Muscle of leg (tissue), 11 donors: ENCODE results near the gene SPIRE1. TPM values are rescaled to one million over a fixed set of nuclear protein-coding genes. Genes with fewer than 3 reads are reported as not detected.

Experiments used
- DNase-seq: peaks from one replicate; pipeline ENCODE4 v3.0.0; 2013
- H3K27ac ChIP-seq: one replicate; pipeline ENCODE4 v1.5.1; 2013; ENCODE audit warnings: mild to moderate bottlenecking, low read length, control low read depth
- H3K27me3 ChIP-seq: one replicate; pipeline ENCODE4 v1.6.1; 2013; ENCODE audit warnings: low read length; ENCODE audit not compliant: control insufficient read depth, insufficient read depth
- H3K36me3 ChIP-seq: one replicate; pipeline ENCODE4 v1.6.1; 2013; ENCODE audit warnings: low read length; ENCODE audit not compliant: control insufficient read depth, insufficient read depth
- H3K4me1 ChIP-seq: one replicate; pipeline ENCODE4 v1.6.1; 2013; ENCODE audit warnings: low read length; ENCODE audit not compliant: control insufficient read depth, insufficient read depth
- H3K4me3 ChIP-seq: one replicate; pipeline ENCODE4 v1.5.1; 2013; ENCODE audit warnings: low read length, control low read depth
- H3K9me3 ChIP-seq: replicated peaks from 2 replicates; pipeline ENCODE4 v1.6.1; 2013; ENCODE audit warnings: low read depth, low read length; ENCODE audit not compliant: control insufficient read depth
- WGBS: methylation state at CpG from one replicate; pipeline ENCODE4 v1.1.5; 2013; ENCODE audit warnings: missing lambda C conversion rate; ENCODE audit not compliant: insufficient coverage; 5-methylcytosine and 5-hydroxymethylcytosine counted together
- polyA plus RNA-seq, 8 donors: library from polyadenylated mRNA; unstranded; fragments of 120-200 nt; gene quantifications; one replicate each; pipeline versions ENCODE4 v1.2.1 to v1.2.3, GENCODE V29; 2013; ENCODE audit warnings: inconsistent platforms in 1 of 8, low replicate concordance in 1 of 8; ENCODE audit not compliant: insufficient read length in 8 of 8, insufficient read depth in 1 of 8
- total RNA-seq: library from RNA; stranded (reverse); fragments of 120-200 nt; gene quantifications from one replicate; pipeline ENCODE4 v1.2.4, GENCODE V29; 2013

The SPIRE1 gene
- total and polyA plus RNA-seq, 9 donors, result 10.3 to 13.9 (median 12.0) TPM

DNA sequence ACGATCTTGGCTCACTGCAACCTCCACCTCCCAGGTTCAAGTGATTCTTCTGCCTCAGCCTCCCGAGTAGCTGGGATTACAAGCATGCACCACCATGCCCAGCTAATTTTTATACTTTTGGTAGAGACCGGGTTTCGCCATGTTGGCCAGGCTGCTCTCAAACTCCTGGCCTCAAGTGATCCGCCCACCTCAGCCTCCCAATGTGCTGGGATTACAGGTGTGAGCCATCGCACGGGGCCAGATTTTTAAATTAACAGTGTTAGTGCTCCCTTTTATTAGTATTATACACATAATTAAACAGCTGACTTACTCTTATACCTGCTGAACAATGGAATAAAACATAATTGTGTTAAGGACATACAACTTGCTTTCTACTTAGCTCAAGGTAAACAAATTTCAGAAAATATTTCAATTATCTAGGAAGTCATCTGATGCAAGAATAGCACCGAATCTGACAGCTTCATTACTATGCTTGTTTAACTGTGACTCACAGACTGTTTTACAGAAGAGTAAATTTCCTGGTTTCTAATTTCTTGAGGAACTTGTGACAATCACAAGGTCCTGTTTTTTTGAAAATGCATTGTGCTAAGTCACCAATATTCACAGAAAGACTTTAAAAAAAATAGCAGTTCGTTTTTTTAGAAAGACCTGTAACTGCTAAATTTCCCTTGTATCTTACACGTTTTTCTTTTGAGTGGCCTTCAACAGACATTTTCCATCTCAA lies 51.2 kb downstream of the SPIRE1 start:
- 80% methylated on average over 3 of the region's 10 CpGs for WGBS
- Histone ChIP-seq H3K27me3 (no peaks in the 10 kb centered on the region), H3K4me3 (no peak overlapping the region), H3K36me3 (no peaks in the 10 kb centered on the region), H3K4me1 (no peaks in the 10 kb centered on the region), H3K27ac (peak overlapping the region; percentile 54), H3K9me3 (no peaks in the 10 kb centered on the region)
- DNase-seq, result peak; percentile 76

GRCh38 chr18:12604445-12605007 lies 53.4 kb downstream of the SPIRE1 start:
- Histone ChIP-seq H3K9me3 (no peaks in the 10 kb centered on the region), H3K4me3 (no peak overlapping the region), H3K27me3 (no peaks in the 10 kb centered on the region), H3K4me1 (no peaks in the 10 kb centered on the region), H3K36me3 (no peaks in the 10 kb centered on the region), H3K27ac (no peak overlapping the region)
- DNase-seq, result no peak
- WGBS, result no CpG with 5 or more reads among the region's 3 CpGs

GRCh38 chr18:12599966-12600365 lies 57.9 kb downstream of the SPIRE1 start:
- Histone ChIP-seq H3K9me3 (no peaks in the 10 kb centered on the region), H3K4me3 (no peak overlapping the region), H3K4me1 (peaks cover 6% of the 10 kb centered on the region), H3K36me3 (no peaks in the 10 kb centered on the region), H3K27me3 (no peaks in the 10 kb centered on the region), H3K27ac (no peak overlapping the region)
- no peak for DNase-seq
- WGBS, result no CpG with 5 or more reads among the region's 3 CpGs

DNA sequence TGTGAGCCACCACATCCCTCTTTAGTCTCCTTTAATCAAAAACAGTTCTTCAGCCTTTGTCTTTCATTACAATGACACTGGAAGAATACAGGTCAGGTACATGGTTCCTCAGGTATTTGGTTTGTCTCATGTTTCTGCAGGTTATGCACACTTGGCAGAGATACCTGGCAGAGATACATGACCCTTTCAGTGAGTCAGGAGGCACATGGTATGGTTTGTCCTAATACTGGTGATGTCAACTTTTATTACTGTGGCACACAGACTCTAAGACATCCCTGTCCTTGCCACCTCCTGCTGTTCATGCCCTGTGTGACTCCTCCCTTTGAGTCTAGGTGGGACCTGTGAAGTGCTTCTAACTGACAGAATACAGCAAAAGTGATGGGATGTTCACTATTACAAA lies 58.4 kb downstream of the SPIRE1 start:
- Histone ChIP-seq H3K27me3 (no peaks in the 10 kb centered on the region), H3K36me3 (no peaks in the 10 kb centered on the region), H3K4me3 (no peak overlapping the region), H3K27ac (no peak overlapping the region), H3K4me1 (peaks cover 6% of the 10 kb centered on the region), H3K9me3 (no peaks in the 10 kb centered on the region)
- DNase-seq, result no peak

- H3K27me3 ChIP-seq, result no peaks in the 10 kb centered on the region
- H3K27ac ChIP-seq, result no peak overlapping the region
- H3K4me1 ChIP-seq, result peaks cover 6% of the 10 kb centered on the region
- H3K4me3 ChIP-seq, result no peak overlapping the region
- no peaks in the 10 kb centered on the region for H3K36me3 ChIP-seq
- no CpG with 5 or more reads among the region's 3 CpGs for WGBS
- DNase-seq, result peak; percentile 17
- no peaks in the 10 kb centered on the region for H3K9me3 ChIP-seq
Observed at GRCh38 chr18:12598181-12598930, 59.6 kb downstream of the SPIRE1 start.

DNA sequence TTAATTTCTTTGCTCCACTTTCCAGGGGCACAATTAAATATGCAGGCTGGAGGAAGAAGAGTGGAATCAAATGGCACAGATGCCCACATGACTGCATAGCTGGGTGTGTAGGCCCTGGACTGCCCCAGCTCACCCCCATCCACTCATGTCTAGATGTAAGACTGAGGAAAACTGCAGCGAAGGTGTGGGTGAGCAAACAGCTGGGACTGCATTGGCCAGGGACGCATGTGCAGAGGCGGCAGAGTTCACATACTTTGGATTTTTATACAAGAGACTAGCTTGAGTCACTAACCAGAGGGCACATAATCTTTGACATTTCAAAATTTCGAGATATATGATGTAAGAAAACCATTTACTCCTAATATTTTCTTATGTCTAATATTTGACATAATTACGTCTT lies 60.1 kb downstream of the SPIRE1 start:
- DNase-seq, result peak; percentile 24
- no peak overlapping the region for H3K27ac ChIP-seq
- no peaks in the 10 kb centered on the region for H3K9me3 ChIP-seq
- H3K4me3 ChIP-seq, result no peak overlapping the region
- H3K36me3 ChIP-seq, result no peaks in the 10 kb centered on the region
- no peaks in the 10 kb centered on the region for H3K27me3 ChIP-seq
- H3K4me1 ChIP-seq, result peaks cover 6% of the 10 kb centered on the region
- WGBS, result 33% methylated on average over 1 of the region's 5 CpGs

GRCh38 chr18:12595571-12596255 lies 62.2 kb downstream of the SPIRE1 start:
- Histone ChIP-seq H3K36me3 (no peaks in the 10 kb centered on the region), H3K4me3 (no peak overlapping the region), H3K27me3 (no peaks in the 10 kb centered on the region), H3K4me1 (peaks cover 6% of the 10 kb centered on the region), H3K9me3 (no peaks in the 10 kb centered on the region), H3K27ac (no peak overlapping the region)
- DNase-seq, result peak; percentile 8

- peaks cover 6% of the 10 kb centered on the region for H3K4me1 ChIP-seq
Observed at GRCh38 chr18:12593866-12594265, 64.0 kb downstream of the SPIRE1 start.

GRCh38 chr18:12592597-12593127 lies 65.2 kb downstream of the SPIRE1 start:
- no CpG with 5 or more reads among the region's 5 CpGs for WGBS
- Histone ChIP-seq H3K27me3 (no peaks in the 10 kb centered on the region), H3K36me3 (no peaks in the 10 kb centered on the region), H3K4me3 (no peak overlapping the region), H3K9me3 (no peaks in the 10 kb centered on the region), H3K27ac (no peak overlapping the region), H3K4me1 (peaks cover 4% of the 10 kb centered on the region)
- DNase-seq, result no peak

More at GRCh38 chr18:12593866-12594265, 64.0 kb downstream of the SPIRE1 start:
- WGBS, result 84% methylated on average over 6 of the region's 8 CpGs
- Histone ChIP-seq H3K9me3 (no peaks in the 10 kb centered on the region), H3K27ac (no peak overlapping the region), H3K27me3 (no peaks in the 10 kb centered on the region), H3K36me3 (no peaks in the 10 kb centered on the region), H3K4me3 (no peak overlapping the region)
- DNase-seq, result peak; percentile 74

- H3K4me1 ChIP-seq, result no peaks in the 10 kb centered on the region
- no peaks in the 10 kb centered on the region for H3K36me3 ChIP-seq
- no peaks in the 10 kb centered on the region for H3K9me3 ChIP-seq
- H3K4me3 ChIP-seq, result no peak overlapping the region
- no peak overlapping the region for H3K27ac ChIP-seq
- no peak for DNase-seq
- H3K27me3 ChIP-seq, result no peaks in the 10 kb centered on the region
Observed at GRCh38 chr18:12589448-12589847, 68.5 kb downstream of the SPIRE1 start.
